HCT116 (cell line): ENCODE measurements around the gene PDXK. TPM values are rescaled to one million over a fixed set of nuclear protein-coding genes. Genes with fewer than 3 reads are reported as not detected.

Source experiments
- ATAC-seq: fragments of 200-7000 bp; cut with Tn5 transposase; 2 replicates; pipeline ENCODE4 v1.9.1; 2020; ENCODE audit warnings: mild to moderate bottlenecking, moderate library complexity
- BruUV-seq: library from RNA; stranded (reverse); fragments of 400-500 nt; replicated peaks from 2 replicates; lab custom pipeline; 2021; lab: Mats Ljungman, UMichigan
- CTCF ChIA-PET: fragments of 300-600 bp; sonication (Branson Sonifier 250); formaldehyde crosslinking; loops from one replicate; lab custom pipeline; 2021; ENCODE audit warnings: antibody characterized with exemption; lab: Charles Lee
- POLR2A ChIA-PET: fragments of 300-600, 350-600 bp; sonication (Branson Sonifier 250); formaldehyde crosslinking; loops from one replicate; lab custom pipeline; 2021; ENCODE audit warnings: antibody characterized with exemption; lab: Charles Lee
- RAD21 ChIA-PET, 2 experiments: fragments of 300-600 bp; sonication (Branson Sonifier 250); formaldehyde crosslinking; loops; one replicate each; lab custom pipeline; 2023; ENCODE audit warnings: low total read pairs in 2 of 2; ENCODE audit not compliant: uncharacterized antibody in 2 of 2, unreplicated experiment in 2 of 2, low non-redundant PET in 1 of 2; lab: Charles Lee
- DNase-seq: peaks from one replicate; pipeline ENCODE4 v3.0.0-alpha.2; 2010; ENCODE audit warnings: low read depth, low spot score
- H2AFZ ChIP-seq: fragments of 200-600 bp; shearing (Covaris generic), sonication (generic); 2 replicates; pipeline ENCODE4 v1.6.1; 2017; ENCODE audit warnings: low read depth, mixed run types, mixed read lengths, antibody characterized with exemption, low read length; ENCODE audit not compliant: poor library complexity, severe bottlenecking
- H3K27ac ChIP-seq: 2 replicates; pipeline ENCODE4 v1.5.1; 2012; ENCODE audit warnings: low read depth, low read length
- H3K27me3 ChIP-seq: fragments of 200-600 bp; sonication (generic); 2 replicates; pipeline ENCODE4 v1.6.1; 2016; ENCODE audit warnings: mixed run types, low read length, mixed read lengths; ENCODE audit not compliant: insufficient read depth
- H3K36me3 ChIP-seq, 2 experiments: fragments of 200-500 bp in 1 of 2; fragments of 200-600 bp in 1 of 2; sonication (Bioruptor generic) in 1 of 2; sonication (generic) in 1 of 2; 2 replicates each; pipeline versions ENCODE4 v1.5.1 to v1.6.1; 2014 to 2016; ENCODE audit warnings: low read length in 2 of 2, inconsistent platforms in 1 of 2, mixed read lengths in 1 of 2, mixed run types in 1 of 2; ENCODE audit not compliant: insufficient read depth in 2 of 2, control insufficient read depth in 1 of 2
- H3K4me1 ChIP-seq, 2 experiments: fragments of 200-600 bp in 1 of 2; sonication (generic) in 1 of 2; 2 replicates each; pipeline versions ENCODE4 v1.5.1 to v1.6.1; 2012 to 2017; ENCODE audit warnings: low read length in 2 of 2, inconsistent platforms in 1 of 2, mild to moderate bottlenecking in 1 of 2, mixed read lengths in 1 of 2, mixed run types in 1 of 2, moderate library complexity in 1 of 2; ENCODE audit not compliant: insufficient read depth in 2 of 2, control insufficient read depth in 1 of 2
- H3K4me2 ChIP-seq: fragments of 200-600 bp; sonication (generic); 2 replicates; pipeline ENCODE4 v1.6.1; 2017; ENCODE audit warnings: mixed run types, low read length, mixed read lengths
- H3K4me3 ChIP-seq, 2 experiments: fragments of 200-600 bp in 1 of 2; sonication (generic) in 1 of 2; replicated peaks in 1 of 2; 2 replicates each; pipeline ENCODE4 v1.5.1; 2011 to 2016; ENCODE audit warnings: low read length in 2 of 2, control low read depth in 1 of 2, low read depth in 1 of 2, mild to moderate bottlenecking in 1 of 2, mixed read lengths in 1 of 2, mixed run types in 1 of 2
- H3K79me2 ChIP-seq: fragments of 200-600 bp; sonication (generic); 2 replicates; pipeline ENCODE4 v1.6.1; 2017; ENCODE audit warnings: mild to moderate bottlenecking, mixed run types, low read length, moderate library complexity, mixed read lengths; ENCODE audit not compliant: insufficient read depth
- H3K9ac ChIP-seq: fragments of 200-600 bp; sonication (generic); 2 replicates; pipeline ENCODE4 v1.6.1; 2016; ENCODE audit warnings: low read length, mixed read lengths
- H3K9me2 ChIP-seq: fragments of 200-600 bp; sonication (generic), shearing (Covaris generic); 2 replicates; pipeline ENCODE4 v1.6.1; 2017; ENCODE audit warnings: mixed run types, mild to moderate bottlenecking, moderate library complexity; ENCODE audit not compliant: insufficient read depth
- H3K9me3 ChIP-seq, 2 experiments: fragments of 200-500 bp in 1 of 2; fragments of 200-600 bp in 1 of 2; sonication (Bioruptor generic) in 1 of 2; sonication (generic) in 1 of 2; 2 replicates each; pipeline ENCODE4 v1.6.1; 2014 to 2017; ENCODE audit warnings: low read length in 2 of 2, mixed read lengths in 2 of 2, inconsistent platforms in 1 of 2, low read depth in 1 of 2, mild to moderate bottlenecking in 1 of 2, mixed run types in 1 of 2, moderate library complexity in 1 of 2; ENCODE audit not compliant: control insufficient read depth in 1 of 2, insufficient read depth in 1 of 2
- H4K20me1 ChIP-seq: fragments of 200-600 bp; sonication (generic), shearing (Covaris generic); 2 replicates; pipeline ENCODE4 v1.6.1; 2017; ENCODE audit warnings: mixed run types, mild to moderate bottlenecking, moderate library complexity; ENCODE audit not compliant: insufficient read depth
- ELF1 ChIP-seq: IDR thresholded peaks from 2 replicates; pipeline ENCODE4 v1.6.1; 2012; ENCODE audit warnings: low read depth, borderline replicate concordance
- EZH2phosphoT487 ChIP-seq: fragments of 200-600 bp; IDR thresholded peaks from 2 replicates; pipeline ENCODE4 v1.6.1; 2018; ENCODE audit warnings: antibody characterized with exemption, borderline replicate concordance
- FOSL1 ChIP-seq: IDR thresholded peaks from 2 replicates; pipeline ENCODE4 v1.6.1; 2012; ENCODE audit warnings: low read depth
- JUND ChIP-seq: IDR thresholded peaks from 2 replicates; pipeline ENCODE4 v1.6.1; 2012
- POLR2AphosphoS5 ChIP-seq: IDR thresholded peaks from 2 replicates; pipeline ENCODE4 v1.6.1; 2011; ENCODE audit warnings: mild to moderate bottlenecking, low read depth, low read length, moderate library complexity
- RAD21 ChIP-seq: IDR thresholded peaks from 2 replicates; pipeline ENCODE4 v1.6.1; 2012; ENCODE audit warnings: low read depth, mild to moderate bottlenecking
- SIN3A ChIP-seq: IDR thresholded peaks from 2 replicates; pipeline ENCODE4 v1.6.1; 2012; ENCODE audit warnings: low read depth
- intact Hi-C: fragments of 100-400 bp; cut with micrococcal nuclease; formaldehyde crosslinking; loops from 2 replicates; pipeline ENCODE4 v1.10.0; 2022
- total RNA-seq: library from RNA; stranded (reverse); gene quantifications from one replicate; pipeline ENCODE4 v1.2.1, GENCODE V29; 2021; ENCODE audit not compliant: unreplicated experiment
- TF ChIP-seq, protein P1 (sequence below): IDR thresholded peaks from 2 replicates; pipeline ENCODE4 v1.6.1; 2012; ENCODE audit warnings: low read depth
- TF ChIP-seq, protein P2 (sequence below), 3 experiments: fragments of 200-600 bp in 1 of 3; sonication (generic) in 1 of 3; IDR thresholded peaks in 2 of 3; conservative IDR thresholded peaks in 1 of 3; 2 replicates each; pipeline ENCODE4 v1.5.1; 2012 to 2017; ENCODE audit warnings: low read depth in 2 of 3, low read length in 2 of 3, antibody characterized with exemption in 1 of 3, borderline replicate concordance in 1 of 3, control low read depth in 1 of 3, mild to moderate bottlenecking in 1 of 3, mixed read lengths in 1 of 3, mixed run types in 1 of 3, moderate library complexity in 1 of 3; ENCODE audit not compliant: insufficient read depth in 1 of 3

The PDXK gene
- total RNA-seq, 1 experiment from 2014 or later = 127 TPM

DNA sequence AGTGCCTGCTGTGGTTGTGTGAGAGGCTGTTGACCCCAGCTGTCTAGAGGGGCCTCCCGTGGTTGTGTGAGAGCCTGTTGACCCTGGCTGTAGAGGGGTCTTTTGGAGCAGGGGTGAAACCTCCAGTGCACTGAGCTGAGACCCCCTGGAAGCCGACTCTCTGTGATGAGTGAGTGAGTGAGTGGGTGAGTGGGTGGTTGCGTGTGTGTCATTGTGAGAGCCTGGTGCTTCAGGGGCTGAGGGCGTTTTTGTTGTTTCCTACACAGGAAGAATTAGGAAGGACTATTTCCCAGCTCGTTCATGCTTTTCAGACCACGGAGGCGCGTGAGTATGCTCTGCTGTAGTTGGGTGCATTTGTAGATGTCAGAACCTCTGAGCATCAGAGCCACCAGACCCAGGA lies 73.5 kb downstream of the PDXK start:
- ChIA-PET CTCF (no interaction called here), RAD21 (no interaction called here), POLR2A (no interaction called here)
- H3K79me2 ChIP-seq = peaks cover 77% of the 10 kb centered on the region
- H4K20me1 ChIP-seq = no peaks in the 10 kb centered on the region; the same call in 1 of the 2 replicates
- H3K4me3 ChIP-seq = no peak overlapping the region
- no peak overlapping the region for H3K27ac ChIP-seq
- BruUV-seq = no TSS peak
- intact Hi-C loops = no loop called here
- no peak overlapping the region for H3K4me2 ChIP-seq
- no peaks in the 10 kb centered on the region for H3K9me2 ChIP-seq
- DNase-seq (no peak), ATAC-seq (no peak)
- H3K27me3 ChIP-seq = no peaks in the 10 kb centered on the region
- H2AFZ ChIP-seq = no peak overlapping the region
- no peaks in the 10 kb centered on the region for H3K9me3 ChIP-seq
- TF ChIP-seq SIN3A (no peak), POLR2AphosphoS5 (no peak), ELF1 (no peak), JUND (no peak), FOSL1 (no peak), RAD21 (no peak), EZH2phosphoT487 (no peak)
- TF ChIP-seq, protein P1, sequence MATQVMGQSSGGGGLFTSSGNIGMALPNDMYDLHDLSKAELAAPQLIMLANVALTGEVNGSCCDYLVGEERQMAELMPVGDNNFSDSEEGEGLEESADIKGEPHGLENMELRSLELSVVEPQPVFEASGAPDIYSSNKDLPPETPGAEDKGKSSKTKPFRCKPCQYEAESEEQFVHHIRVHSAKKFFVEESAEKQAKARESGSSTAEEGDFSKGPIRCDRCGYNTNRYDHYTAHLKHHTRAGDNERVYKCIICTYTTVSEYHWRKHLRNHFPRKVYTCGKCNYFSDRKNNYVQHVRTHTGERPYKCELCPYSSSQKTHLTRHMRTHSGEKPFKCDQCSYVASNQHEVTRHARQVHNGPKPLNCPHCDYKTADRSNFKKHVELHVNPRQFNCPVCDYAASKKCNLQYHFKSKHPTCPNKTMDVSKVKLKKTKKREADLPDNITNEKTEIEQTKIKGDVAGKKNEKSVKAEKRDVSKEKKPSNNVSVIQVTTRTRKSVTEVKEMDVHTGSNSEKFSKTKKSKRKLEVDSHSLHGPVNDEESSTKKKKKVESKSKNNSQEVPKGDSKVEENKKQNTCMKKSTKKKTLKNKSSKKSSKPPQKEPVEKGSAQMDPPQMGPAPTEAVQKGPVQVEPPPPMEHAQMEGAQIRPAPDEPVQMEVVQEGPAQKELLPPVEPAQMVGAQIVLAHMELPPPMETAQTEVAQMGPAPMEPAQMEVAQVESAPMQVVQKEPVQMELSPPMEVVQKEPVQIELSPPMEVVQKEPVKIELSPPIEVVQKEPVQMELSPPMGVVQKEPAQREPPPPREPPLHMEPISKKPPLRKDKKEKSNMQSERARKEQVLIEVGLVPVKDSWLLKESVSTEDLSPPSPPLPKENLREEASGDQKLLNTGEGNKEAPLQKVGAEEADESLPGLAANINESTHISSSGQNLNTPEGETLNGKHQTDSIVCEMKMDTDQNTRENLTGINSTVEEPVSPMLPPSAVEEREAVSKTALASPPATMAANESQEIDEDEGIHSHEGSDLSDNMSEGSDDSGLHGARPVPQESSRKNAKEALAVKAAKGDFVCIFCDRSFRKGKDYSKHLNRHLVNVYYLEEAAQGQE = no peak
- TF ChIP-seq, protein P2, sequence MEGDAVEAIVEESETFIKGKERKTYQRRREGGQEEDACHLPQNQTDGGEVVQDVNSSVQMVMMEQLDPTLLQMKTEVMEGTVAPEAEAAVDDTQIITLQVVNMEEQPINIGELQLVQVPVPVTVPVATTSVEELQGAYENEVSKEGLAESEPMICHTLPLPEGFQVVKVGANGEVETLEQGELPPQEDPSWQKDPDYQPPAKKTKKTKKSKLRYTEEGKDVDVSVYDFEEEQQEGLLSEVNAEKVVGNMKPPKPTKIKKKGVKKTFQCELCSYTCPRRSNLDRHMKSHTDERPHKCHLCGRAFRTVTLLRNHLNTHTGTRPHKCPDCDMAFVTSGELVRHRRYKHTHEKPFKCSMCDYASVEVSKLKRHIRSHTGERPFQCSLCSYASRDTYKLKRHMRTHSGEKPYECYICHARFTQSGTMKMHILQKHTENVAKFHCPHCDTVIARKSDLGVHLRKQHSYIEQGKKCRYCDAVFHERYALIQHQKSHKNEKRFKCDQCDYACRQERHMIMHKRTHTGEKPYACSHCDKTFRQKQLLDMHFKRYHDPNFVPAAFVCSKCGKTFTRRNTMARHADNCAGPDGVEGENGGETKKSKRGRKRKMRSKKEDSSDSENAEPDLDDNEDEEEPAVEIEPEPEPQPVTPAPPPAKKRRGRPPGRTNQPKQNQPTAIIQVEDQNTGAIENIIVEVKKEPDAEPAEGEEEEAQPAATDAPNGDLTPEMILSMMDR (IDR thresholded peaks at IDR 0.05 in 2 of 3, conservative IDR thresholded peaks at IDR 0.05 in 1 of 3; ENCODE audit: borderline replicate concordance in 1 of 3, insufficient read depth in 1 of 3, low read depth in 2 of 3, low read length in 2 of 3) = no peak
- peaks cover 52 to 67% of the 10 kb centered on the region in 2 experiments for H3K36me3 ChIP-seq
- H3K4me1 ChIP-seq = peaks cover 4 to 16% of the 10 kb centered on the region in 2 experiments; a peak in 3 of 4 replicates
- H3K9ac ChIP-seq = no peak overlapping the region
